WI38 (cell line): ENCODE measurements around the gene NCL.

ENCODE experiments used
- H3K4me3 ChIP-seq: 2 replicates; pipeline ENCODE4 v1.5.1; 2011; ENCODE audit warnings: low read depth, mild to moderate bottlenecking, control low read depth, low read length
- TF ChIP-seq, protein P1 (sequence below): IDR thresholded peaks from 2 replicates; pipeline ENCODE4 v1.5.1; 2012; ENCODE audit warnings: low read depth, mild to moderate bottlenecking, control low read depth, low read length

NCL gene

DNA sequence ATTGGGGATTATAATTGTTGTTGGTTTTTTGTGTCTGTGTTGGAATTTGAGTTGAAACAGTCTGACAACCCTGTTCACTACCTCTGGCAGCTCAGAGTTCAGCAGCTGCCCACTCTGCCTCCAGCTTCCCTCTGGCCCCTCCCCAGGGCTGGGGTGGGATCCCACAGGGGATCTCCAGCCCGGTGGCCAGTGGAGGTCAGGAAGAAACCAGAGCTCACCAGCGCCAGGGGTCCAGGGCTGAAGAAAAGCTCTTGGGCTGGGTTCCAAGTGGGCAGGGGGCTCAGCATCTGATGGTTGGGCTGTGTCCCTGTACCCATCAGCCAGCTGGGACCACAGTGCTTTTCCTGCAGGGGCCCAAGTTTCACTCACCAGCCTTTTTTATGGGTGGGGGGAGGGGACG, 16.5 kb upstream of the NCL start:
- TF ChIP-seq, protein P1, sequence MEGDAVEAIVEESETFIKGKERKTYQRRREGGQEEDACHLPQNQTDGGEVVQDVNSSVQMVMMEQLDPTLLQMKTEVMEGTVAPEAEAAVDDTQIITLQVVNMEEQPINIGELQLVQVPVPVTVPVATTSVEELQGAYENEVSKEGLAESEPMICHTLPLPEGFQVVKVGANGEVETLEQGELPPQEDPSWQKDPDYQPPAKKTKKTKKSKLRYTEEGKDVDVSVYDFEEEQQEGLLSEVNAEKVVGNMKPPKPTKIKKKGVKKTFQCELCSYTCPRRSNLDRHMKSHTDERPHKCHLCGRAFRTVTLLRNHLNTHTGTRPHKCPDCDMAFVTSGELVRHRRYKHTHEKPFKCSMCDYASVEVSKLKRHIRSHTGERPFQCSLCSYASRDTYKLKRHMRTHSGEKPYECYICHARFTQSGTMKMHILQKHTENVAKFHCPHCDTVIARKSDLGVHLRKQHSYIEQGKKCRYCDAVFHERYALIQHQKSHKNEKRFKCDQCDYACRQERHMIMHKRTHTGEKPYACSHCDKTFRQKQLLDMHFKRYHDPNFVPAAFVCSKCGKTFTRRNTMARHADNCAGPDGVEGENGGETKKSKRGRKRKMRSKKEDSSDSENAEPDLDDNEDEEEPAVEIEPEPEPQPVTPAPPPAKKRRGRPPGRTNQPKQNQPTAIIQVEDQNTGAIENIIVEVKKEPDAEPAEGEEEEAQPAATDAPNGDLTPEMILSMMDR = no peak

DNA sequence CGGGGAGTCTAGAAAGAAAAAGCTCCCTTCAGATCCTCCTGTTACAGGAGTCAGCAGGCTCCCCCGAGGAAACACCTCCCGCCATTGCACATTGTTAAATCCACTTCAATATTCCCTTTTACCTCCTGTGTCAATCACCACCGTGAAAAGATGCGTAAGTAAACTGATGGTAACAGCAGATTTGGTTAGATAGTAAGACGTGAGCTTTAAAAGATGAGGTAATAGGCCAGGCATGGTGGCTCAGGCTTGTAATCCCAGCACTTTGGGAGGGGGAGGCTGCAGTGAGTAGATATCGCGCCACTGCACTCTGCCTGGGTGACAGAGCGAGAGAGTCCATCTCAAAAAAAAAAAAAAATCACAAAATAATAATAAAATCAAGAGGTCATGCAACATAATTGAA, 15.2 kb upstream of the NCL start:
- H3K4me3 ChIP-seq = no peak overlapping the region
- TF ChIP-seq, protein P1 = no peak

More for the DNA sequence above, 16.5 kb upstream of the NCL start:
- H3K4me3 ChIP-seq = no peak overlapping the region

DNA sequence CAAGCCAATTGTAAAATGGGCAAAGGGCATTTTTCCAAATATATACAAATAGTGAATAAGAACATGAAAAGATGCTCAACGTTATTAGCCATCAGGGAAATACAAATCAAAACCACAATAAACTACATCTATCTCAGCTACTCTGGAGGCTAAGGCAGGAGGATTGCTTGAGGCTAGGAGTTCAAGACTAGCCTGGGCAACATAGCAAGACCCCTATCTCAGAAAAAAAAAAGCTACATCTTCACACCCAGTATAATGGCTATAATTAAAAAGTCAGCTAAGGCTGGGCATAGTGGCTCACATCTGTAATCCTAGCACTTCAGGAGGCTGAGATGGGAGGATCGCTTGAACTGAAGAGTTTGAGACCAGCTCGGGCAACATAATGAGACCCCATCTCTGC, 12.6 kb upstream of the NCL start:
- TF ChIP-seq, protein P1 = no peak
- no peak overlapping the region for H3K4me3 ChIP-seq

DNA sequence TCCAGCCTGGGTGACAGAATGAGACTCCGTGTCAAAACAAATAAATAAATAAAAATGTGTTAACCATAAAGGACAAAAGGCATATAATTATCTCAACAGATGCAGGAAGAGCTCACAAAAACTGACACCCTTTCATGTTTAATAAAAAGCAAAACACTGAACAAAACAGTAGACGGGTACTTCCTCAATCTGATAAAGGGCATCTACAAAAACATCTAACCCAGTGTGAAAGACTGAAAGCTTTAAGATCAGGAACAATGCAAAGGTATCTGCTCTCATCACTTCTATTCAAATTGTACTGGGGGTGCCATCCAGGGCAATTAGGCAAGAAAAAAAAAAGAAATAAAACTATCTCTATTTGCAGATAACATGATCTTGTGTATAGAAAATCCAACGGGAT, 11.7 kb upstream of the NCL start:
- TF ChIP-seq, protein P1 = no peak

DNA sequence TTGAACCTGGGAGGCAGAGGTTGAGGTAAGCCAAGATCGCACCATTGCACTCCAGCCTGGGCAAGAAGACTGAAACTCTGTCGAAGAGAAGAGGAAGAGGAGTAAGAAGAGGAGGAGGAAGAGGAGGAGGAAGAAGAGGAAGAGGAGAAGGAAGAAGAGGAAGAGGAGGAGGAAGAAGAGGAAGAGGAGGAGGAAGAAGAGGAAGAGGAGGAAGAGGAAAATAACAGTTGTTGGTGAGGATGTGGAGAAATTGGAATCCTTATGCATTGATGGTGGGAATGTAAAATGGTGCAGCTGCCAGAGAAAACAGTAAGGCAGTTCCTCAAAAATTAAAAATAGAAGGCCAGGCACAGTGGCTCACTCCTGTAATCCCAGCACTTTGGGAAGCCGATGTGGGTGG, 8.5 kb upstream of the NCL start:
- TF ChIP-seq, protein P1 = no peak
- no peak overlapping the region for H3K4me3 ChIP-seq

More for the DNA sequence above, 11.7 kb upstream of the NCL start:
- no peak overlapping the region for H3K4me3 ChIP-seq

DNA sequence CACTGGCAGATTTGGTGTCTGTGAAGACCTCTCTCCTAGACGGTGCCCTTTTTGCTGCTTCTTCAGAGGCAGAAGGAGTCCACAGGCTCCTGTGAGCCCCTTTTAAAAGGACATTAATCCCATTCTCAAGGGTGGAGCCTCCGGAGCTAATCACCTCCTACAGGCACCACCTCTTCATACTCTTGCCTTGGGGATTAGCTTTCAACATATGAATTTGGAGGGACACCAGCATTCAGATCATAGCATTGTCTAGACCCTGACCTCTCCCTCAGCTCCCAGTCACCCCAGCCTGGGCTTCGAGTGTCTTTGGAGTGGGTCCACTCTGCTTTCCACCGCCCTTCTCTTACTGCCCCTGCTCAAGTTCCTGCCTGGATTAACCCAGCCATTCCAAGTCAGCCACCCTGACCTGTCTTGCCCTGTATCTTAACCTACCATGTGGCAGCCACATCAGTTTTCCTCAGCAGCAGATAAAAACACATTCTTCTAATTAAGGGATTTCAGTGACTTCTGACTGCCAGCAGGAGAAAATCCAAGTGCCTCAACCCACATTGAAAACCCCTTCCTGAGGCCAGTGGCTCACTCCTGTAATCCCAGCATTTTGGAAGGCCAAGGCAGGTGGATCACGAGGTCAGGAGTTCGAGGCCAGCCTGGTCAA, 6.1 kb upstream of the NCL start:
- TF ChIP-seq, protein P1 = no peak
- H3K4me3 ChIP-seq = no peak overlapping the region

DNA sequence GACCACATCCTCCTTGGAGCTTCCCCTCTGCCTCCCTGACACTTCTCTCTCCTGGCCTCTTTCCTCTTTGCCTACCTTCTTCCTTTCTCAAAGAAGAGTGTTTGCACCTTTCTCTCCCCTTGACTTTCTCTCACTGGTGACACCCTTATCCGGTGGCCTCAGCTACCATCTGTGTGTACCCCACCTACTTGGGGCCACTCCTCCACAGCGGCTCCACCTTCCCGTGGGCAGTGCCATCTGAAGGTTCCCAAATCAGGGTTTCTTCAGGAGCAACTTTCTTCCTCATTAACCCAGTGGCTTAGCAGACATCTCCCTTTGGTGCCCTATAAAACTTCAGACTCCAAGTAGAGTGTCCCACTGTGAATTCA, 5.3 kb upstream of the NCL start:
- TF ChIP-seq, protein P1 = no peak
- H3K4me3 ChIP-seq = no peak overlapping the region
